K562 (cell line): ENCODE results near the gene NHLH2. TPM values are rescaled to one million over a fixed set of nuclear protein-coding genes. Genes with fewer than 3 reads are reported as not detected.
A peak's percentile ranks its signal among the peaks of the same experiment; 100 is the strongest.

ENCODE experiments used
- ATAC-seq: fragments of 200-7000 bp; cut with Tn5 transposase; 3 replicates; pipeline ENCODE4 v1.9.1; 2020; ENCODE audit warnings: moderate library complexity
- BruUV-seq: library from RNA; stranded (reverse); fragments of 400-500 nt; replicated peaks from 2 replicates; lab custom pipeline; 2021; lab: Mats Ljungman, UMichigan
- CTCF ChIA-PET: fragments of 300-600 bp; formaldehyde crosslinking; extraction: SDS; loops from one replicate; lab custom pipeline; 2021; ENCODE audit warnings: low intra/inter-chr PET ratio; lab: Yijun Ruan, JAX
- POLR2A ChIA-PET: fragments of 300-600, 350-650 bp; sonication (Branson Sonifier 250); formaldehyde crosslinking; extraction: SDS; loops from one replicate; lab custom pipeline; 2021; ENCODE audit warnings: antibody characterized with exemption, inconsistent platforms; lab: Yijun Ruan, JAX
- DNase-seq, 4 experiments: peaks; one replicate each; pipeline versions ENCODE4 v3.0.0 to v3.0.0-alpha.2; 2011 to 2018; ENCODE audit warnings: low spot score in 3 of 4, mixed read lengths in 3 of 4; ENCODE audit errors: extremely low read depth in 1 of 4
- FAIRE-seq: peaks from 2 replicates; lab custom pipeline; 2011; peaks lifted over from hg19 to GRCh38; lab: Jason Lieb, UNC
- H2AFZ ChIP-seq: 2 replicates; pipeline ENCODE4 v1.6.0; 2011; ENCODE audit warnings: low read depth, low read length, control low read depth, inconsistent platforms
- H3K27ac ChIP-seq: fragments of 200-600 bp; 3 replicates; pipeline ENCODE4 v1.8.0; 2011; ENCODE audit warnings: low read depth, mild to moderate bottlenecking, control low read depth, inconsistent platforms, low read length, moderate library complexity, mixed read lengths; ENCODE audit errors: extremely low read depth
- H3K27me3 ChIP-seq, 2 experiments: fragments of 300-600 bp in 1 of 2; 2 replicates in 1 of 2; 3 replicates in 1 of 2; pipeline versions ENCODE4 v1.6.0 to v1.8.0; 2011; ENCODE audit warnings: inconsistent platforms in 2 of 2, low read length in 2 of 2, mild to moderate bottlenecking in 1 of 2, mixed read lengths in 1 of 2, moderate library complexity in 1 of 2; ENCODE audit not compliant: control insufficient read depth in 2 of 2, insufficient read depth in 2 of 2
- H3K36me3 ChIP-seq: fragments of 300-600 bp; 3 replicates; pipeline ENCODE4 v1.8.0; 2011; ENCODE audit warnings: mild to moderate bottlenecking, low read length, inconsistent platforms; ENCODE audit not compliant: control insufficient read depth, insufficient read depth
- H3K4me1 ChIP-seq, 2 experiments: fragments of 200-600 bp in 1 of 2; replicated peaks in 1 of 2; 2 replicates in 1 of 2; 3 replicates in 1 of 2; pipeline versions ENCODE4 v1.5.1 to v1.8.0; 2011; ENCODE audit warnings: inconsistent platforms in 2 of 2, low read length in 2 of 2, mild to moderate bottlenecking in 1 of 2, mixed read lengths in 1 of 2, moderate library complexity in 1 of 2; ENCODE audit not compliant: control insufficient read depth in 2 of 2, insufficient read depth in 2 of 2
- H3K4me2 ChIP-seq: 2 replicates; pipeline ENCODE4 v1.6.1; 2011; ENCODE audit warnings: low read length, control low read depth, inconsistent platforms, mixed read lengths; ENCODE audit not compliant: insufficient read depth
- H3K4me3 ChIP-seq: fragments of 200-600 bp; sonication (generic), shearing (Covaris generic); 2 replicates; pipeline ENCODE4 v1.5.1; 2016; ENCODE audit warnings: control low read depth, inconsistent platforms
- H3K79me2 ChIP-seq: fragments of 200-600 bp; 3 replicates; pipeline ENCODE4 v1.8.0; 2011; ENCODE audit warnings: low read length, inconsistent platforms; ENCODE audit not compliant: control insufficient read depth, insufficient read depth
- H3K9ac ChIP-seq, 2 experiments: 2 replicates each; pipeline versions ENCODE4 v1.6.0 to v1.6.1; 2011; ENCODE audit warnings: low read depth in 2 of 2, low read length in 2 of 2, control low read depth in 1 of 2, inconsistent platforms in 1 of 2, mild to moderate bottlenecking in 1 of 2, mixed read lengths in 1 of 2; ENCODE audit not compliant: insufficient read depth in 1 of 2
- H3K9me1 ChIP-seq: one replicate; pipeline ENCODE4 v1.6.0; 2011; ENCODE audit warnings: inconsistent platforms, mild to moderate bottlenecking, low read length, moderate library complexity; ENCODE audit not compliant: control insufficient read depth, insufficient read depth
- H3K9me3 ChIP-seq: replicated peaks from 2 replicates; pipeline ENCODE4 v1.5.1; 2011; ENCODE audit warnings: low read depth, low read length, inconsistent platforms; ENCODE audit not compliant: control insufficient read depth, insufficient read depth
- H4K20me1 ChIP-seq: replicated peaks from 2 replicates; pipeline ENCODE4 v1.6.1; 2011; ENCODE audit warnings: low read length, inconsistent platforms, mixed read lengths; ENCODE audit not compliant: control insufficient read depth, insufficient read depth
- BACH1 ChIP-seq: fragments of 200-800 bp; sonication (Bioruptor generic); IDR thresholded peaks from 2 replicates; pipeline ENCODE4 v1.6.1; 2016; ENCODE audit warnings: missing genetic modification characterization, missing compliant biosample characterization
- C11orf30 ChIP-seq: fragments of 450-650 bp; IDR thresholded peaks from 2 replicates; pipeline ENCODE4 v1.6.1; 2016; ENCODE audit warnings: low read depth, mild to moderate bottlenecking
- CBFA2T3 ChIP-seq: fragments of 450-650 bp; IDR thresholded peaks from 2 replicates; pipeline ENCODE4 v1.6.1; 2017
- CHD1 ChIP-seq: fragments of 200-600 bp; sonication (generic); IDR thresholded peaks from one replicate; pipeline ENCODE4 v1.6.1; 2012; ENCODE audit warnings: mild to moderate bottlenecking, moderate library complexity, low read length, inconsistent platforms
- COPS2 ChIP-seq: fragments of 450-650 bp; conservative IDR thresholded peaks from 2 replicates; pipeline ENCODE4 v1.6.1; 2016; ENCODE audit warnings: mild to moderate bottlenecking, moderate library complexity
- DPF2 ChIP-seq: fragments of 450-650 bp; IDR thresholded peaks from 2 replicates; pipeline ENCODE4 v1.6.1; 2016
- ELF2 ChIP-seq: fragments of 250-450 bp; sonication (Bioruptor Pico); IDR thresholded peaks from 2 replicates; pipeline ENCODE4 v1.5.0; 2021; ENCODE audit warnings: mild to moderate bottlenecking
- ELF4 ChIP-seq: fragments of 450-650 bp; formaldehyde crosslinking; IDR thresholded peaks from 2 replicates; pipeline ENCODE4 v1.4.0; 2022; ENCODE audit warnings: missing genetic modification characterization
- ETV1 ChIP-seq: fragments of 450-650 bp; conservative IDR thresholded peaks from 2 replicates; pipeline ENCODE4 v1.6.1; 2016; ENCODE audit warnings: missing genetic modification characterization, control low read depth, low read depth, missing compliant biosample characterization
- FUS ChIP-seq: fragments of 200-400 bp; formaldehyde crosslinking; optimal IDR thresholded peaks from 2 replicates; pipeline ENCODE3; 2017; ENCODE audit warnings: low read depth, low read length
- MAFF ChIP-seq: IDR thresholded peaks from 2 replicates; pipeline ENCODE4 v1.6.1; 2012; ENCODE audit warnings: low read length, improper control_type of control experiment
- MAFG ChIP-seq: fragments of 450-650 bp; conservative IDR thresholded peaks from 2 replicates; pipeline ENCODE4 v1.6.1; 2016; ENCODE audit warnings: missing genetic modification characterization, missing compliant biosample characterization
- MAFK ChIP-seq: IDR thresholded peaks from 2 replicates; pipeline ENCODE4 v1.6.1; 2011; ENCODE audit warnings: low read length, improper control_type of control experiment
- RNF2 ChIP-seq: sonication (generic); IDR thresholded peaks from 2 replicates; pipeline ENCODE4 v1.6.1; 2016
- RUNX1 ChIP-seq: sonication (generic); IDR thresholded peaks from 2 replicates; pipeline ENCODE4 v1.6.1; 2016; ENCODE audit warnings: antibody characterized with exemption, low read depth
- TARDBP ChIP-seq: fragments of 450-650 bp; IDR thresholded peaks from 2 replicates; pipeline ENCODE4 v1.6.1; 2016
- ZBTB8A ChIP-seq: fragments of 450-650 bp; IDR thresholded peaks from 2 replicates; pipeline ENCODE4 v1.6.1; 2018; ENCODE audit warnings: mild to moderate bottlenecking, moderate library complexity; ENCODE audit not compliant: partially characterized antibody
- ZNF174 ChIP-seq: fragments of 250-450 bp; sonication (Bioruptor Pico); IDR thresholded peaks from 2 replicates; pipeline ENCODE4 v1.4.0; 2020; ENCODE audit warnings: mild to moderate bottlenecking
- ZNF311 ChIP-seq: fragments of 250-450 bp; sonication (Bioruptor Pico); IDR thresholded peaks from 2 replicates; pipeline ENCODE4 v1.4.0; 2020; ENCODE audit warnings: mild to moderate bottlenecking, moderate library complexity
- ZNF316 ChIP-seq: fragments of 450-650 bp; IDR thresholded peaks from 2 replicates; pipeline ENCODE4 v1.6.1; 2016
- ZNF384 ChIP-seq: IDR thresholded peaks from 2 replicates; pipeline ENCODE4 v1.6.1; 2012; ENCODE audit warnings: low read depth, low read length, improper control_type of control experiment
- ZNF584 ChIP-seq: fragments of 200-800 bp; sonication (Bioruptor generic); IDR thresholded peaks from 2 replicates; pipeline ENCODE4 v1.6.1; 2016; ENCODE audit warnings: low read depth, mild to moderate bottlenecking, missing genetic modification characterization, missing compliant biosample characterization
- ZNF668 ChIP-seq: fragments of 250-450 bp; sonication (Bioruptor Pico); IDR thresholded peaks from 2 replicates; pipeline ENCODE4 v1.8.0; 2022; ENCODE audit warnings: mild to moderate bottlenecking, inconsistent platforms
- ZZZ3 ChIP-seq: fragments of 450-650 bp; IDR thresholded peaks from 2 replicates; pipeline ENCODE4 v1.6.1; 2016; ENCODE audit warnings: antibody characterized with exemption, mild to moderate bottlenecking, moderate library complexity
- WGBS: fragments of 100-300 bp; shearing (Covaris generic); methylation state at CpG from one replicate; pipeline ENCODE4 v1.1.6; 2016; ENCODE audit warnings: low coverage, mixed read lengths; ENCODE audit not compliant: insufficient coverage; ENCODE audit errors: missing lambda C conversion rate; 5-methylcytosine and 5-hydroxymethylcytosine counted together
- in situ Hi-C: fragments of 300-500 bp; cut with MboI; formaldehyde crosslinking; loops from 4 replicates; pipeline ENCODE4 v1.15.0; 2018; ENCODE audit warnings: inconsistent platforms, mixed read lengths
- intact Hi-C: fragments of 100-400 bp; cut with micrococcal nuclease; formaldehyde crosslinking; loops from 2 replicates; pipeline ENCODE4 v1.14.2; 2022
- polyA plus RNA-seq, 8 experiments: library from polyadenylated mRNA; depleted of rRNA in 4 of 8; stranded (reverse) in 5 of 8; unstranded in 3 of 8; fragments of >200 nt; fragmentation: Nextera tagmentation in 2 of 8; fragmentation: Illumina TruSeq in 1 of 8; extraction: Ambion mirVana in 2 of 8; extraction: Trizol in 1 of 8; gene quantifications; 2 replicates each; pipeline versions ENCODE4 v1.2.1 to v1.2.3, GENCODE V29; 2011 to 2014; ENCODE audit warnings: inconsistent platforms in 1 of 8, missing spikeins in 1 of 8
- total RNA-seq, 7 experiments: library from RNA; depleted of rRNA in 6 of 7; stranded (reverse); fragments of >200 nt in 6 of 7; fragmentation: Illumina TruSeq in 2 of 7; extraction: Trizol in 2 of 7; gene quantifications; 2 replicates each; pipeline versions ENCODE4 v1.2.1 to v1.2.3, GENCODE V29; 2011 to 2021; ENCODE audit warnings: low replicate concordance in 1 of 7

The NHLH2 gene
- total and polyA plus RNA-seq, 9 of the 15 experiments (the other 6 are each of a cell fraction or from before 2014, with no cell fraction given), result not detected

DNA sequence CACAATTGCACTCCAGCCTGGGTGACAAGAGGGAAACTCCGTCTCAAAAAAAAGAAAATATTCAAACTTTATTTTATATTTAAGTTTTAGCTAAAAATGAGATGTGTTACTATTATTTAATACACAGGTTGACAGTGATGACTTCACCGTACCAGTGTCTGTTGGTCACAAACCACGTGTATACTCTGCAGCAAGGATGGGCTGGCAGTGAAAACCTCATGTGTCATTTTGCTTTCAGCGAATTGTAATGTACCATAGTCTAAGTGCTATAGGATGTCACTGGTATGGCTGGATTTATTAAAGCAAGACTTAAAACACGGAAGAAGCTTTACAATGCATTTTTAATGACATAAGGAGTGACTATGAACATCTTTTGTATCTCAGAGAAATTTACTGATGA lies 28.1 kb upstream of the NHLH2 start:
- WGBS, result 1% methylated on average over 5 of the region's 5 CpGs
- Histone ChIP-seq H3K4me2 (no peak overlapping the region), H3K4me1 (no peaks in the 10 kb centered on the region), H3K27me3 (peaks cover 0 to 5% of the 10 kb centered on the region in 2 experiments; a peak in 3 of 5 replicates), H3K4me3 (no peak overlapping the region), H3K36me3 (no peaks in the 10 kb centered on the region), H3K9me1 (no peaks in the 10 kb centered on the region), H3K9ac (no peak overlapping the region), H4K20me1 (no peaks in the 10 kb centered on the region), H3K79me2 (no peaks in the 10 kb centered on the region), H2AFZ (no peak overlapping the region), H3K9me3 (no peaks in the 10 kb centered on the region), H3K27ac (no peak overlapping the region)
- FAIRE-seq, result no peak
- BruUV-seq, result no TSS peak
- ChIA-PET POLR2A (interaction anchor here (1.5 kb wide), 1 partner anchor 11 kb away, joined by 3 read pairs; no protein-coding TSS in a partner anchor), CTCF (no interaction called here)
- in situ Hi-C loops, result no loop called here
- no peak for TF ChIP-seq ZZZ3
- TF ChIP-seq ZBTB8A, result no peak
- TF ChIP-seq ETV1 (tag), result no peak
- no peak for TF ChIP-seq ELF4 (CRISPR knock-in tag)
- no peak for TF ChIP-seq RUNX1
- no peak for TF ChIP-seq DPF2
- no peak for TF ChIP-seq ZNF174 (CRISPR knock-in tag)
- intact Hi-C loops, result no loop called here
- DNase-seq, result no peak
- ATAC-seq, result no peak

DNA sequence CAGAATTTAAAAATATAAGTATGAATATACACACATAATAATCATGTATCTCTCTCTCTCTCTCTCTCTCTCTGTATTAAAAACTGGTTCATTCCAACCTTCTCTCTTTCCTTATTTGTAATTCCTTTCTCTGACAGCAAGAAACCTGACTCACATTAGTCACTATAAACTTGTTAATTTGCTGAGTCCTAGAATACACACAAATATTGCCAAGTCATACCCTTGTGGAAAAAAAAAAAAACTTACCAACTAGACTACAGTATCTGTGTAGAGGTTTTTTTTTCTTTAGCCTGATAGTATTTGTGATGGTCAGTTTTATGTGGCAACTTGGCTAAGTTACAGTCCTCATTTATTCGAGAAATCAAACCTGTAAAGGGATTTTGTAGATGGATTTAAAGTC lies 26.3 kb upstream of the NHLH2 start:
- in situ Hi-C loops (no loop called here), intact Hi-C loops (no loop called here)
- FAIRE-seq (no peak), ATAC-seq (no peak), DNase-seq (no peak)
- Histone ChIP-seq H3K4me3 (no peak overlapping the region), H3K9me1 (no peaks in the 10 kb centered on the region), H3K36me3 (no peaks in the 10 kb centered on the region), H3K27me3 (no peaks in the 10 kb centered on the region; a peak in 2 of 5 replicates), H2AFZ (no peak overlapping the region), H3K4me1 (no peaks in the 10 kb centered on the region), H3K9me3 (no peaks in the 10 kb centered on the region), H3K9ac (no peak overlapping the region), H3K79me2 (no peaks in the 10 kb centered on the region), H3K4me2 (no peak overlapping the region), H3K27ac (no peak overlapping the region), H4K20me1 (no peaks in the 10 kb centered on the region)
- no TSS peak for BruUV-seq
- ChIA-PET CTCF (no interaction called here), POLR2A (no interaction called here)
- 0% methylated on average over 1 of the region's 1 CpG for WGBS
- no peak for TF ChIP-seq TARDBP
- no peak for TF ChIP-seq ZNF311
- TF ChIP-seq ZNF584 (CRISPR knock-in tag), result no peak
- TF ChIP-seq CHD1, result no peak
- no peak for TF ChIP-seq CBFA2T3
- TF ChIP-seq C11orf30, result peak; percentile 38; the same call in 1 of the 2 replicates
- peak; percentile 48; the same call in 1 of the 2 replicates for TF ChIP-seq BACH1
- TF ChIP-seq MAFG (tag), result peak; percentile 81
- TF ChIP-seq FUS, result no peak
- TF ChIP-seq ZNF384, result peak; percentile 67
- peak; percentile 47; the same call in 1 of the 2 replicates for TF ChIP-seq MAFK
- TF ChIP-seq MAFF, result peak; percentile 32
- no peak for TF ChIP-seq COPS2
- no peak for TF ChIP-seq RNF2
- TF ChIP-seq ZNF668, result no peak
- TF ChIP-seq ZNF316, result peak; percentile 83
- TF ChIP-seq ELF2, result no peak
